HepG2 (cell line): ENCODE data around the gene PIEZO1. TPM values are rescaled to one million over a fixed set of nuclear protein-coding genes. Genes with fewer than 3 reads are reported as not detected.

Source experiments
- ATAC-seq: fragments of 200-7000 bp; cut with Tn5 transposase; 3 replicates; pipeline ENCODE4 v1.9.1; 2020; ENCODE audit warnings: mild to moderate bottlenecking, moderate library complexity
- BruUV-seq: library from RNA; stranded (reverse); fragments of 400-500 nt; replicated peaks from 2 replicates; lab custom pipeline; 2021; lab: Mats Ljungman, UMichigan
- CTCF ChIA-PET: fragments of 300-600 bp; formaldehyde crosslinking; extraction: SDS; loops from one replicate; lab custom pipeline; 2021; ENCODE audit warnings: low total read pairs, inconsistent platforms, low intra/inter-chr PET ratio; lab: Yijun Ruan, JAX
- POLR2A ChIA-PET: fragments of 350-600 bp; sonication (Branson Sonifier 250); formaldehyde crosslinking; loops from one replicate; lab custom pipeline; 2020; ENCODE audit warnings: antibody characterized with exemption, inconsistent platforms; lab: Yijun Ruan, JAX
- DNase-seq: peaks from one replicate; pipeline ENCODE4 v3.0.0-alpha.2; 2015; ENCODE audit warnings: low spot score
- FAIRE-seq: peaks from 3 replicates; lab custom pipeline; 2011; peaks lifted over from hg19 to GRCh38; lab: Jason Lieb, UNC
- H2AFZ ChIP-seq: one replicate; pipeline ENCODE4 v1.6.1; 2011; ENCODE audit warnings: low read length, inconsistent platforms
- H3K27ac ChIP-seq: fragments of 300-600 bp; 3 replicates; pipeline ENCODE4 v1.8.0; 2011; ENCODE audit warnings: mixed run types, mild to moderate bottlenecking, mixed read lengths, low read length, inconsistent platforms; ENCODE audit not compliant: insufficient read depth; ENCODE audit errors: extremely low read length
- H3K27me3 ChIP-seq, 2 experiments: fragments of 200-600 bp in 1 of 2; 2 replicates in 1 of 2; 3 replicates in 1 of 2; pipeline versions ENCODE4 v1.6.0 to v1.8.0; 2011; ENCODE audit warnings: low read length in 2 of 2, mild to moderate bottlenecking in 2 of 2, moderate library complexity in 2 of 2, inconsistent platforms in 1 of 2; ENCODE audit not compliant: insufficient read depth in 2 of 2, control insufficient read depth in 1 of 2
- H3K36me3 ChIP-seq, 2 experiments: fragments of 200-600 bp in 1 of 2; replicated peaks in 1 of 2; 2 replicates in 1 of 2; 3 replicates in 1 of 2; pipeline versions ENCODE4 v1.5.1 to v1.8.0; 2011; ENCODE audit warnings: low read length in 2 of 2, inconsistent platforms in 1 of 2; ENCODE audit not compliant: insufficient read depth in 2 of 2, control insufficient read depth in 1 of 2
- H3K4me1 ChIP-seq: 2 replicates; pipeline ENCODE4 v1.5.1; 2012; ENCODE audit warnings: low read length, inconsistent platforms; ENCODE audit not compliant: insufficient read depth
- H3K4me2 ChIP-seq: 2 replicates; pipeline ENCODE4 v1.6.0; 2011; ENCODE audit warnings: low read depth, low read length, inconsistent platforms
- H3K4me3 ChIP-seq, 3 experiments: fragments of 200-600 bp in 1 of 3; sonication (generic), shearing (Covaris generic) in 1 of 3; replicated peaks in 1 of 3; 2 replicates each; pipeline ENCODE4 v1.5.1; 2011 to 2016; ENCODE audit warnings: low read length in 3 of 3, inconsistent platforms in 2 of 3, low read depth in 2 of 3, mild to moderate bottlenecking in 2 of 3, control low read depth in 1 of 3, mixed read lengths in 1 of 3; ENCODE audit not compliant: insufficient read depth in 1 of 3
- H3K79me2 ChIP-seq: one replicate; pipeline ENCODE4 v1.6.1; 2011; ENCODE audit warnings: low read length, inconsistent platforms; ENCODE audit not compliant: insufficient read depth
- H3K9ac ChIP-seq: 2 replicates; pipeline ENCODE4 v1.6.0; 2011; ENCODE audit warnings: mild to moderate bottlenecking, low read depth, low read length, inconsistent platforms; ENCODE audit not compliant: insufficient read depth
- H3K9me3 ChIP-seq: 2 replicates; pipeline ENCODE4 v1.5.1; 2012; ENCODE audit warnings: mild to moderate bottlenecking, low read length
- H4K20me1 ChIP-seq: 2 replicates; pipeline ENCODE4 v1.6.0; 2011; ENCODE audit warnings: inconsistent platforms, mild to moderate bottlenecking, low read length, moderate library complexity; ENCODE audit not compliant: insufficient read depth
- AGO2 ChIP-seq: fragments of 200-400 bp; formaldehyde crosslinking; optimal IDR thresholded peaks from 2 replicates; pipeline ENCODE3; 2017; ENCODE audit warnings: mild to moderate bottlenecking, low read depth, low read length, moderate library complexity
- HNRNPLL ChIP-seq: fragments of 200-400 bp; formaldehyde crosslinking; IDR thresholded peaks from 2 replicates; pipeline ENCODE4 v1.6.1; 2017; ENCODE audit warnings: mild to moderate bottlenecking, low read depth, low read length; ENCODE audit not compliant: poor library complexity, severe bottlenecking
- MAF1 ChIP-seq: sonication (generic); formaldehyde crosslinking; IDR thresholded peaks from 2 replicates; pipeline ENCODE4 v1.5.0; 2020; ENCODE audit warnings: missing genetic modification reagents, borderline replicate concordance
- PHF8 ChIP-seq: sonication (generic); formaldehyde crosslinking; IDR thresholded peaks from 2 replicates; pipeline ENCODE4 v1.5.0; 2020; ENCODE audit warnings: missing genetic modification reagents
- RAD51 ChIP-seq: fragments of 450-650 bp; IDR thresholded peaks from 2 replicates; pipeline ENCODE4 v1.6.1; 2016; ENCODE audit warnings: borderline replicate concordance
- RBM22 ChIP-seq: fragments of 200-400 bp; formaldehyde crosslinking; optimal IDR thresholded peaks from 2 replicates; pipeline ENCODE3; 2017; ENCODE audit warnings: mild to moderate bottlenecking, low read length, moderate library complexity
- SATB2 ChIP-seq: sonication (generic); formaldehyde crosslinking; IDR thresholded peaks from 2 replicates; pipeline ENCODE4 v1.5.0; 2020; ENCODE audit warnings: missing genetic modification reagents
- SKI ChIP-seq: fragments of 450-650 bp; IDR thresholded peaks from one replicate; pipeline ENCODE4 v1.6.1; 2018; ENCODE audit warnings: mild to moderate bottlenecking; ENCODE audit not compliant: partially characterized antibody
- TAF15 ChIP-seq: fragments of 200-400 bp; formaldehyde crosslinking; IDR thresholded peaks from one replicate; pipeline ENCODE4 v1.6.1; 2018; ENCODE audit warnings: mild to moderate bottlenecking, low read depth, low read length; ENCODE audit not compliant: poor library complexity, severe bottlenecking
- ZNF672 ChIP-seq: sonication (generic); formaldehyde crosslinking; IDR thresholded peaks from 2 replicates; pipeline ENCODE4 v1.8.1; 2022; ENCODE audit warnings: missing genetic modification reagents
- WGBS: methylation state at CpG from one replicate; pipeline ENCODE4 v1.1.6; 2017; ENCODE audit warnings: low lambda C conversion rate; 5-methylcytosine and 5-hydroxymethylcytosine counted together
- in situ Hi-C: cut with HindIII; loops from 2 replicates; pipeline ENCODE4 v1.10.0; 2017; ENCODE audit warnings: low pct_unique_long_range_greater_than_20kb; ENCODE audit not compliant: extremely low pct_ligation_motif_present
- intact Hi-C: fragments of 100-400 bp; cut with micrococcal nuclease; formaldehyde crosslinking; loops from one replicate; pipeline ENCODE4 v1.10.0; 2022; ENCODE audit not compliant: unreplicated experiment
- polyA plus RNA-seq, 8 experiments: library from polyadenylated mRNA; depleted of rRNA in 3 of 8; stranded (reverse) in 7 of 8; unstranded in 1 of 8; fragments of >200 nt; fragmentation: Illumina TruSeq in 4 of 8; extraction: Trizol in 4 of 8; gene quantifications; 2 replicates each; pipeline versions ENCODE4 v1.2.1 to v1.2.3, GENCODE V29; 2011 to 2016; ENCODE audit warnings: low read depth in 4 of 8, missing spikeins in 1 of 8, mixed read lengths in 1 of 8; ENCODE audit not compliant: insufficient read depth in 1 of 8
- total RNA-seq, 5 experiments: library from RNA; depleted of rRNA; stranded (reverse); fragments of >200 nt; fragmentation: Illumina TruSeq; extraction: Trizol; gene quantifications; 2 replicates each; pipeline ENCODE4 v1.2.3, GENCODE V29; 2016; ENCODE audit warnings: low read depth in 1 of 5
- TF ChIP-seq, protein P1 (sequence below): sonication (generic); formaldehyde crosslinking; IDR thresholded peaks from 2 replicates; pipeline ENCODE4 v1.4.0; 2020; ENCODE audit warnings: missing genetic modification reagents, mild to moderate bottlenecking, borderline replicate concordance
- TF ChIP-seq, protein P2 (sequence below): sonication (generic); formaldehyde crosslinking; IDR thresholded peaks from 2 replicates; pipeline ENCODE4 v1.5.0; 2020; ENCODE audit warnings: missing genetic modification reagents
- TF ChIP-seq, protein P3 (sequence below): sonication (generic); formaldehyde crosslinking; IDR thresholded peaks from 2 replicates; pipeline ENCODE4 v1.8.1; 2023; ENCODE audit warnings: mild to moderate bottlenecking, moderate library complexity, missing genetic modification reagents
- TF ChIP-seq, protein P4 (sequence below): sonication (generic); formaldehyde crosslinking; IDR thresholded peaks from 2 replicates; pipeline ENCODE4 v1.5.1; 2020; ENCODE audit warnings: missing genetic modification reagents, mild to moderate bottlenecking, borderline replicate concordance
- TF ChIP-seq, protein P5 (sequence below): IDR thresholded peaks from 2 replicates; pipeline ENCODE4 v1.6.1; 2016; ENCODE audit warnings: control low read depth

The PIEZO1 gene
- total and polyA plus RNA-seq, 2 of the 13 experiments (the other 11 are each of a cell fraction or from before 2014, with no cell fraction given) = 67.9 to 85.0 TPM

DNA sequence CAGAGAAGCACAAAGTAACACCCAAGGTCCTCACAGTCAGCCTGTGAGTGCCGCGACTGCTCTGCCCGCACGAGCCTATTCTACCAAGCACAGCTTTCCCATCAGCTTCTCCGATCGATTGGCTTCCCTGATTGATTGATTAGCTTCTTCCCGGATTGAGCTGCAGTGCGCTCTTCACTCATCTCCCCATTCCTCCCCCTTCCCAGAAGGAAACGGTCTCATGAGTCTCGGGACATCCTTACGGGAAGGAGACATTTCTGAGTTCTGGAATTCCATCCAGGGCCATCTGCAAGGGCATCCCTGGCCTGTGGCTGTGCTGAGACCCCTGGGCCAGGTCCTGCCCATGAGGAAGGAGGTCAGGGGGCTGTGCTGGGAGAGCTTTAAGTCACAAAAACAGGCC, 18.0 kb downstream of the PIEZO1 start (continued):
- TF ChIP-seq, protein P1, sequence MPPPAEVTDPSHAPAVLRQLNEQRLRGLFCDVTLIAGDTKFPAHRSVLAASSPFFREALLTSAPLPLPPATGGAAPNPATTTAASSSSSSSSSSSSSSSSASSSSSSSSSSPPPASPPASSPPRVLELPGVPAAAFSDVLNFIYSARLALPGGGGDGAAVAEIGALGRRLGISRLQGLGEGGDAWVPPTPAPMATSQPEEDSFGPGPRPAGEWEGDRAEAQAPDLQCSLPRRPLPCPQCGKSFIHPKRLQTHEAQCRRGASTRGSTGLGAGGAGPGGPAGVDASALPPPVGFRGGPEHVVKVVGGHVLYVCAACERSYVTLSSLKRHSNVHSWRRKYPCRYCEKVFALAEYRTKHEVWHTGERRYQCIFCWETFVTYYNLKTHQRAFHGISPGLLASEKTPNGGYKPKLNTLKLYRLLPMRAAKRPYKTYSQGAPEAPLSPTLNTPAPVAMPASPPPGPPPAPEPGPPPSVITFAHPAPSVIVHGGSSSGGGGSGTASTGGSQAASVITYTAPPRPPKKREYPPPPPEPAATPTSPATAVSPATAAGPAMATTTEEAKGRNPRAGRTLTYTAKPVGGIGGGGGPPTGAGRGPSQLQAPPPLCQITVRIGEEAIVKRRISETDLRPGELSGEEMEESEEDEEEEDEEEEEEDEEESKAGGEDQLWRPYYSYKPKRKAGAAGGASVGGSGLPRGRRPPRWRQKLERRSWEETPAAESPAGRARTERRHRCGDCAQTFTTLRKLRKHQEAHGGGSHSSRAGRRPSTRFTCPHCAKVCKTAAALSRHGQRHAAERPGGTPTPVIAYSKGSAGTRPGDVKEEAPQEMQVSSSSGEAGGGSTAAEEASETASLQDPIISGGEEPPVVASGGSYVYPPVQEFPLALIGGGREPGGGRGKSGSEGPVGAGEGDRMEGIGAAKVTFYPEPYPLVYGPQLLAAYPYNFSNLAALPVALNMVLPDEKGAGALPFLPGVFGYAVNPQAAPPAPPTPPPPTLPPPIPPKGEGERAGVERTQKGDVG = no peak
- TF ChIP-seq ZNF672 (no peak), RAD51 (no peak)
- TF ChIP-seq, protein P2, sequence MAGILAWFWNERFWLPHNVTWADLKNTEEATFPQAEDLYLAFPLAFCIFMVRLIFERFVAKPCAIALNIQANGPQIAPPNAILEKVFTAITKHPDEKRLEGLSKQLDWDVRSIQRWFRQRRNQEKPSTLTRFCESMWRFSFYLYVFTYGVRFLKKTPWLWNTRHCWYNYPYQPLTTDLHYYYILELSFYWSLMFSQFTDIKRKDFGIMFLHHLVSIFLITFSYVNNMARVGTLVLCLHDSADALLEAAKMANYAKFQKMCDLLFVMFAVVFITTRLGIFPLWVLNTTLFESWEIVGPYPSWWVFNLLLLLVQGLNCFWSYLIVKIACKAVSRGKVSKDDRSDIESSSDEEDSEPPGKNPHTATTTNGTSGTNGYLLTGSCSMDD (CRISPR knock-in tag) = no peak
- TF ChIP-seq, protein P3, sequence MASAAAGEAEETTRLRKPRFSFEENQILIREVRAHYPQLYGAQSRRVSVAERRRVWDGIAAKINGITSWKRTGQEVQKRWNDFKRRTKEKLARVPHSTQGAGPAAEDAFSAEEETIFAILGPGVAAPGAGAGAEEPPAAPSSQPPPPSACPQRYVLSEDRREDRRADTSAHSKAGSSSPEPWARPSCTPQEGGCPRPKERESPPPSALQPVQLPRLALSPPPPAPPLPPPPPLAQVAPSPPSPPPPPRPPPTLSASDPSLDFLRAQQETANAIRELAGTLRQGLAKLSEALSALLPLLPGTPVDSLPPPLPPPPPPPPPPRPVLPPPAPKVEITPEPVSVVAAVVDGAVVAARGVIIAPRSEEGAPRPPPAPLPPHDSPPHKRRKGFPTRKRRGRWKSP (CRISPR knock-in tag) = no peak

DNA sequence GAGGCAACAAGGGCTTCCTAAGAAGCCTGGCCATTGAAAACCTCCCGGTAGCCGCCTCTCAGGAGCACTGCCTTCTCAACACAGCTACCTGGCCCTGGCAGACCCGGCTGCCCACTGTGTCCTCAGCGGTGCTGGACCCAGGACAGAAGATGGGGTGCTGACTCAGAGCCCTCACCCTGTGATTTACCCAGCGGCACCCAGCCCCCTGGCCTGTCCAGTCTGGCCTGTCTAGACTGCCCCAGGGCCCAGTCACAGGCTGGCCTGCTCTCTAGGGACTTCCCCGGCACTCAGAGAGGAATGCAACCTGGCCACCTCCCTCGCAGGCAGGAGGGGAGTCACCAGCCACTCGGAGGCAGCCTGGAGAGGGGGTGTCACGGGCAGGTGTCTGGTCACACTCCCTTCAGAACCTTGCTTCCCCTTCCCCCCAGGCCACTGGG, 20.1 kb downstream of the PIEZO1 start:
- Histone ChIP-seq H3K9me3 (no peaks in the 10 kb centered on the region), H3K27me3 (no peaks in the 10 kb centered on the region), H3K27ac (no peak overlapping the region), H3K79me2 (peaks cover 18% of the 10 kb centered on the region), H4K20me1 (peaks cover 27% of the 10 kb centered on the region; the same call in 1 of the 2 replicates), H3K9ac (no peak overlapping the region), H3K4me1 (peaks cover 64% of the 10 kb centered on the region), H3K36me3 (peaks cover 0 to 2% of the 10 kb centered on the region in 2 experiments; a peak in 2 of 5 replicates), H3K4me2 (no peak overlapping the region), H3K4me3 (no peak overlapping the region), H2AFZ (no peak overlapping the region)
- ATAC-seq = no peak
- DNase-seq = no peak
- POLR2A ChIA-PET = interaction anchor here (1.2 kb wide), 1 partner anchor 16 kb away, joined by 3 read pairs; no protein-coding TSS in a partner anchor
- no TSS peak for BruUV-seq
- FAIRE-seq = no peak
- intact Hi-C loops (no loop called here), in situ Hi-C loops (no loop called here)
- TF ChIP-seq RBM22 = peak; percentile 19
- TF ChIP-seq, protein P4, sequence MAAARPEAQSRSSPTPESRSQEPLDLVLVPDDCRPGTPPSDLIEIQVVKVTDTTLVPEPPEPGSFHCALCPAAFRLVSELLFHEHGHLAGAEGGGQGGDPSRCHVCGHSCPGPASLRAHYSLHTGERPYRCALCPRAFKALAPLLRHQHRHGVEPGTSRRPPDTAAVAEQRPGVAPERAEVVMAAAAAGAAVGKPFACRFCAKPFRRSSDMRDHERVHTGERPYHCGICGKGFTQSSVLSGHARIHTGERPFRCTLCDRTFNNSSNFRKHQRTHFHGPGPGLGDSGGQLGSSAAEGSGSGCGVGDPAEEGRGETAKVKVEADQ (CRISPR knock-in tag) = no peak
- TF ChIP-seq SKI = peak; percentile 17
- no peak for TF ChIP-seq PHF8 (CRISPR knock-in tag)
- no peak for TF ChIP-seq TAF15
- no peak for TF ChIP-seq SATB2 (CRISPR knock-in tag)
- TF ChIP-seq HNRNPLL = peak; percentile 34
- TF ChIP-seq, protein P5, sequence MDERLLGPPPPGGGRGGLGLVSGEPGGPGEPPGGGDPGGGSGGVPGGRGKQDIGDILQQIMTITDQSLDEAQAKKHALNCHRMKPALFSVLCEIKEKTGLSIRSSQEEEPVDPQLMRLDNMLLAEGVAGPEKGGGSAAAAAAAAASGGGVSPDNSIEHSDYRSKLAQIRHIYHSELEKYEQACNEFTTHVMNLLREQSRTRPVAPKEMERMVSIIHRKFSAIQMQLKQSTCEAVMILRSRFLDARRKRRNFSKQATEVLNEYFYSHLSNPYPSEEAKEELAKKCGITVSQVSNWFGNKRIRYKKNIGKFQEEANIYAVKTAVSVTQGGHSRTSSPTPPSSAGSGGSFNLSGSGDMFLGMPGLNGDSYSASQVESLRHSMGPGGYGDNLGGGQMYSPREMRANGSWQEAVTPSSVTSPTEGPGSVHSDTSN (CRISPR knock-in tag) = no peak
- peak; percentile 65 for TF ChIP-seq AGO2
- TF ChIP-seq MAF1 (CRISPR knock-in tag) = no peak
- 89% methylated on average over 5 of the region's 9 CpGs for WGBS
- CTCF ChIA-PET = interaction anchor here (2.1 kb wide), 1 partner anchor 20 kb away, joined by 10 read pairs; the partner anchor contains the start of gene PIEZO1
